HepG2 (cell line): ENCODE measurements around the gene ICAM3. TPM values are rescaled to one million over a fixed set of nuclear protein-coding genes. Genes with fewer than 3 reads are reported as not detected.

Source experiments
- AFF4 ChIP-seq: sonication (generic); formaldehyde crosslinking; IDR thresholded peaks from 2 replicates; pipeline ENCODE4 v1.4.0; 2020; ENCODE audit warnings: missing genetic modification reagents
- AGO1 ChIP-seq: fragments of 200-400 bp; formaldehyde crosslinking; IDR thresholded peaks from 2 replicates; pipeline ENCODE4 v1.6.1; 2017; ENCODE audit warnings: mild to moderate bottlenecking, low read depth, low read length, moderate library complexity; ENCODE audit not compliant: poor library complexity, severe bottlenecking
- CREBL2 ChIP-seq: sonication (generic); formaldehyde crosslinking; IDR thresholded peaks from 2 replicates; pipeline ENCODE4 v1.8.1; 2023; ENCODE audit warnings: missing genetic modification reagents, mild to moderate bottlenecking, borderline replicate concordance
- JUND ChIP-seq: sonication (generic); formaldehyde crosslinking; IDR thresholded peaks from 2 replicates; pipeline ENCODE4 v1.8.0; 2022; ENCODE audit warnings: mild to moderate bottlenecking, missing genetic modification reagents
- KLF16 ChIP-seq, 2 experiments: sonication (generic) in 1 of 2; formaldehyde crosslinking in 1 of 2; IDR thresholded peaks; 2 replicates each; pipeline versions ENCODE4 v1.6.1 to v1.8.0; 2016 to 2023; ENCODE audit warnings: missing genetic modification reagents in 2 of 2, missing compliant biosample characterization in 1 of 2
- NR2F6 ChIP-seq, 2 experiments: IDR thresholded peaks; 2 replicates each; pipeline ENCODE4 v1.6.1; 2016; ENCODE audit warnings: antibody characterized with exemption in 1 of 2, mild to moderate bottlenecking in 1 of 2
- PRDM15 ChIP-seq: sonication (generic); formaldehyde crosslinking; IDR thresholded peaks from 2 replicates; pipeline ENCODE4 v1.4.0; 2020; ENCODE audit warnings: missing genetic modification reagents
- SALL2 ChIP-seq: sonication (generic); formaldehyde crosslinking; IDR thresholded peaks from 2 replicates; pipeline ENCODE4 v1.8.1; 2023; ENCODE audit warnings: mild to moderate bottlenecking, missing genetic modification reagents, inconsistent platforms
- TRAFD1 ChIP-seq: sonication (generic); formaldehyde crosslinking; IDR thresholded peaks from 2 replicates; pipeline ENCODE4 v1.5.1; 2020; ENCODE audit warnings: missing genetic modification reagents, mild to moderate bottlenecking, borderline replicate concordance
- ZGPAT ChIP-seq: IDR thresholded peaks from 2 replicates; pipeline ENCODE4 v1.6.1; 2016; ENCODE audit warnings: mild to moderate bottlenecking
- ZKSCAN8 ChIP-seq: IDR thresholded peaks from 2 replicates; pipeline ENCODE4 v1.6.1; 2016; ENCODE audit warnings: borderline replicate concordance, missing genetic modification reagents, missing compliant biosample characterization
- ZMYM2 ChIP-seq: sonication (generic); formaldehyde crosslinking; IDR thresholded peaks from 2 replicates; pipeline ENCODE4 v1.8.0; 2022; ENCODE audit warnings: mild to moderate bottlenecking, missing genetic modification reagents
- ZNF138 ChIP-seq: sonication (generic); formaldehyde crosslinking; IDR thresholded peaks from 2 replicates; pipeline ENCODE4 v1.5.0; 2020; ENCODE audit warnings: mild to moderate bottlenecking, low read depth, missing genetic modification reagents
- ZNF251 ChIP-seq: sonication (generic); formaldehyde crosslinking; IDR thresholded peaks from 2 replicates; pipeline ENCODE4 v1.9.0; 2021; ENCODE audit warnings: mild to moderate bottlenecking, missing genetic modification reagents
- ZNF256 ChIP-seq: sonication (generic); formaldehyde crosslinking; conservative IDR thresholded peaks from 2 replicates; pipeline ENCODE4 v1.4.0; 2020; ENCODE audit warnings: missing genetic modification reagents
- ZNF432 ChIP-seq: sonication (generic); formaldehyde crosslinking; IDR thresholded peaks from 2 replicates; pipeline ENCODE4 v1.5.0; 2020; ENCODE audit warnings: missing genetic modification reagents, mild to moderate bottlenecking, borderline replicate concordance
- ZNF550 ChIP-seq: sonication (generic); formaldehyde crosslinking; IDR thresholded peaks from 2 replicates; pipeline ENCODE4 v1.4.0; 2020; ENCODE audit warnings: mild to moderate bottlenecking, missing genetic modification reagents, borderline replicate concordance
- ZNF644 ChIP-seq: IDR thresholded peaks from 2 replicates; pipeline ENCODE4 v1.6.1; 2016; ENCODE audit warnings: low read depth
- polyA plus RNA-seq, 8 experiments: library from polyadenylated mRNA; depleted of rRNA in 3 of 8; stranded (reverse) in 7 of 8; unstranded in 1 of 8; fragments of >200 nt; fragmentation: Illumina TruSeq in 4 of 8; extraction: Trizol in 4 of 8; gene quantifications; 2 replicates each; pipeline versions ENCODE4 v1.2.1 to v1.2.3, GENCODE V29; 2011 to 2016; ENCODE audit warnings: low read depth in 4 of 8, missing spikeins in 1 of 8, mixed read lengths in 1 of 8; ENCODE audit not compliant: insufficient read depth in 1 of 8
- total RNA-seq, 5 experiments: library from RNA; depleted of rRNA; stranded (reverse); fragments of >200 nt; fragmentation: Illumina TruSeq; extraction: Trizol; gene quantifications; 2 replicates each; pipeline ENCODE4 v1.2.3, GENCODE V29; 2016; ENCODE audit warnings: low read depth in 1 of 5

The ICAM3 gene
- total and polyA plus RNA-seq, 2 of the 13 experiments (the other 11 are each of a cell fraction or from before 2014, with no cell fraction given): 14.1 to 21.0 TPM

- TF ChIP-seq AGO1: peak; percentile 68
- TF ChIP-seq SALL2 (CRISPR knock-in tag): peak; percentile 53; the same call in 1 of the 2 replicates
- TF ChIP-seq ZNF432 (CRISPR knock-in tag): no peak
- no peak for TF ChIP-seq ZMYM2 (CRISPR knock-in tag)
- no peak for TF ChIP-seq ZNF256 (CRISPR knock-in tag)
- TF ChIP-seq PRDM15 (CRISPR knock-in tag): no peak
- no peak for TF ChIP-seq CREBL2
- no peak for TF ChIP-seq ZKSCAN8
- no peak for TF ChIP-seq ZNF550
- no peak for TF ChIP-seq ZNF138 (CRISPR knock-in tag)
- no peak for TF ChIP-seq ZNF644 (CRISPR knock-in tag)
- no peak for TF ChIP-seq KLF16 (CRISPR knock-in tag; IDR thresholded peaks at IDR 0.05)
- no peak for TF ChIP-seq NR2F6 (IDR thresholded peaks at IDR 0.05)
- TF ChIP-seq NR2F6 (CRISPR knock-in tag; IDR thresholded peaks at IDR 0.05): no peak
- no peak for TF ChIP-seq JUND (CRISPR knock-in tag)
- no peak for TF ChIP-seq TRAFD1 (CRISPR knock-in tag)
- no peak for TF ChIP-seq AFF4
- TF ChIP-seq ZGPAT: 0 out of 2 replicates have a peak, but pooled peaks have one; percentile 24
- no peak for TF ChIP-seq ZNF251 (CRISPR knock-in tag)
Observed at GRCh38 chr19:10289167-10289835, 50.1 kb downstream of the ICAM3 start (continued).
